ENCODE measurements around the gene MMADHC. TPM values are rescaled to one million over a fixed set of nuclear protein-coding genes. Genes with fewer than 3 reads are reported as not detected.
A peak's percentile ranks its signal among the peaks of the same experiment; 100 is the strongest.

MMADHC gene
- polyA plus RNA-seq, 1 donor: 98.1 TPM

GRCh38 chr2:149527998-149528755 lies 59.4 kb downstream of the MMADHC start:
- Histone ChIP-seq H3K4me1 (ENCODE audit: control insufficient read depth, insufficient read depth, low read length) (no peaks in the 10 kb centered on the region), H3K27ac (ENCODE audit: low read length) (no peak overlapping the region), H3K36me3 (ENCODE audit: control insufficient read depth, insufficient read depth, low read length) (no peaks in the 10 kb centered on the region), H3K9me3 (ENCODE audit: control insufficient read depth, low read depth, low read length) (no peaks in the 10 kb centered on the region), H3K4me3 (ENCODE audit: low read length) (no peak overlapping the region), H3K27me3 (ENCODE audit: control insufficient read depth, insufficient read depth, low read length) (no peaks in the 10 kb centered on the region)
- DNase-seq: peak in 1 of 2 donors; percentile 5
- WGBS (ENCODE audit: insufficient coverage, low lambda C conversion rate): 100% methylated on average over 1 of the region's 7 CpGs

- H3K4me3 ChIP-seq (ENCODE audit: low read length): no peak overlapping the region
- H3K27ac ChIP-seq (ENCODE audit: low read length): no peak overlapping the region
- no peaks in the 10 kb centered on the region for H3K4me1 ChIP-seq (ENCODE audit: control insufficient read depth, insufficient read depth, low read length)
- no peaks in the 10 kb centered on the region for H3K36me3 ChIP-seq (ENCODE audit: control insufficient read depth, insufficient read depth, low read length)
- no peak for DNase-seq
- no peaks in the 10 kb centered on the region for H3K27me3 ChIP-seq (ENCODE audit: control insufficient read depth, insufficient read depth, low read length)
- H3K9me3 ChIP-seq (ENCODE audit: control insufficient read depth, low read depth, low read length): no peaks in the 10 kb centered on the region
- no CpG with 5 or more reads among the region's 2 CpGs for WGBS (ENCODE audit: insufficient coverage, low lambda C conversion rate)
Measured at GRCh38 chr2:149526689-149527088, 60.9 kb downstream of the MMADHC start.

- Histone ChIP-seq H3K27me3 (ENCODE audit: control insufficient read depth, insufficient read depth, low read length) (no peaks in the 10 kb centered on the region), H3K4me1 (ENCODE audit: control insufficient read depth, insufficient read depth, low read length) (no peaks in the 10 kb centered on the region), H3K9me3 (ENCODE audit: control insufficient read depth, low read depth, low read length) (no peaks in the 10 kb centered on the region), H3K36me3 (ENCODE audit: control insufficient read depth, insufficient read depth, low read length) (no peaks in the 10 kb centered on the region), H3K27ac (ENCODE audit: low read length) (no peak overlapping the region), H3K4me3 (ENCODE audit: low read length) (no peak overlapping the region)
- DNase-seq: no peak
- WGBS (ENCODE audit: insufficient coverage, low lambda C conversion rate): no CpG with 5 or more reads among the region's 9 CpGs
Measured at GRCh38 chr2:149525323-149525722, 62.3 kb downstream of the MMADHC start.
